Fibroblast of lung (primary cell): ENCODE results near the gene TCF12.

Experiments
- EZH2 ChIP-seq: IDR thresholded peaks from 2 replicates; pipeline ENCODE4 v1.5.1; 2012; ENCODE audit warnings: low read length, control low read depth, mild to moderate bottlenecking; ENCODE audit errors: missing control alignments
- TF ChIP-seq, protein P1 (sequence below), 2 donors: IDR thresholded peaks in 1 of 2; conservative IDR thresholded peaks in 1 of 2; 1 replicate in 1 of 2; 2 replicates in 1 of 2; pipeline ENCODE4 v1.5.1; 2011 to 2012; ENCODE audit warnings: low read length in 2 of 2, control low read depth in 1 of 2, inconsistent platforms in 1 of 2, low read depth in 1 of 2, mild to moderate bottlenecking in 1 of 2

DNA sequence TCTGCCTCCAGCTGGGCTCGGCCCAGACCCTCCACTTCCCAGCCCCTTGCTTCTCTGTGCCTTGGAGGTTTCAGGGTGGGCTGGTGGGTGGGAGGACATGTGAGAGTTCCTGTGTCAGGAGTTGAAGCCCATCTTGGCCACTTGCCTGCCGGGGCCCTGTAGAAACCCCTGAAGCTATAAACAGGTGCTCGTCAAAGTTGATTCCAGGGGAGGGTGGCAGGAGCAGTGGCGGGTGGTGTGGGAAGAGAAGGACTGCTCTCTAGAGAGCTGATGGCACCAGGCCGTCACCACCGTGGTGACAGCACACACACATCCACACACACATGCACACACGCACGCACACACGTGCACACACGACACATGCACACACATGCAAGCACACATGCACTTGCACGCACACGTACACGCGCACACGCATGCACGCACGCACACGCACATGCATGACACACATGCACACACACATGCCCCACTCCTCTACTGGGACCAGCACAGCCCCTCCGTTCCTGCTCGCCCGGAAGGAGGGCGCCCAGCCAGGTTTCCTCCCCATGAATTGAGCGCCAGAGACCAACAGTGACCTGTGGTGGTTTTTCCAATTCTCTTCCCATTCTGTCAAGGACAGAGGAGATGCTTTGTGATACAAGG, 401.6 kb downstream of the TCF12 start:
- no peak for TF ChIP-seq EZH2
- TF ChIP-seq, protein P1, sequence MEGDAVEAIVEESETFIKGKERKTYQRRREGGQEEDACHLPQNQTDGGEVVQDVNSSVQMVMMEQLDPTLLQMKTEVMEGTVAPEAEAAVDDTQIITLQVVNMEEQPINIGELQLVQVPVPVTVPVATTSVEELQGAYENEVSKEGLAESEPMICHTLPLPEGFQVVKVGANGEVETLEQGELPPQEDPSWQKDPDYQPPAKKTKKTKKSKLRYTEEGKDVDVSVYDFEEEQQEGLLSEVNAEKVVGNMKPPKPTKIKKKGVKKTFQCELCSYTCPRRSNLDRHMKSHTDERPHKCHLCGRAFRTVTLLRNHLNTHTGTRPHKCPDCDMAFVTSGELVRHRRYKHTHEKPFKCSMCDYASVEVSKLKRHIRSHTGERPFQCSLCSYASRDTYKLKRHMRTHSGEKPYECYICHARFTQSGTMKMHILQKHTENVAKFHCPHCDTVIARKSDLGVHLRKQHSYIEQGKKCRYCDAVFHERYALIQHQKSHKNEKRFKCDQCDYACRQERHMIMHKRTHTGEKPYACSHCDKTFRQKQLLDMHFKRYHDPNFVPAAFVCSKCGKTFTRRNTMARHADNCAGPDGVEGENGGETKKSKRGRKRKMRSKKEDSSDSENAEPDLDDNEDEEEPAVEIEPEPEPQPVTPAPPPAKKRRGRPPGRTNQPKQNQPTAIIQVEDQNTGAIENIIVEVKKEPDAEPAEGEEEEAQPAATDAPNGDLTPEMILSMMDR (conservative IDR thresholded peaks at IDR 0.05 in 1 of 2, IDR thresholded peaks at IDR 0.05 in 1 of 2; ENCODE audit: low read depth in 1 of 2, low read length in 2 of 2) = no peak
